Measurements from ENCODE around the gene PRICKLE4.

GRCh38 chr6:41756354-41756753 is 24.2 kb upstream of the PRICKLE4 start:
- TF ChIP-seq CTCF (IDR thresholded peaks at IDR 0.05) (no peak), POLR2A (IDR thresholded peaks at IDR 0.05) (no peak)

Data from esophagus squamous epithelium (tissue), 4 donors.